ENCODE data around the gene DTWD2. TPM values are rescaled to one million over a fixed set of nuclear protein-coding genes. Genes with fewer than 3 reads are reported as not detected.
"Not testable (repeated sequence)": the region's sequence is repeated elsewhere in the genome, so short reads cannot be mapped to it uniquely, and the experiment has no call there.

DTWD2 gene
- total RNA-seq, 4 donors from 2014 or later: 7.9 to 14.2 (median 12.6) TPM

DNA sequence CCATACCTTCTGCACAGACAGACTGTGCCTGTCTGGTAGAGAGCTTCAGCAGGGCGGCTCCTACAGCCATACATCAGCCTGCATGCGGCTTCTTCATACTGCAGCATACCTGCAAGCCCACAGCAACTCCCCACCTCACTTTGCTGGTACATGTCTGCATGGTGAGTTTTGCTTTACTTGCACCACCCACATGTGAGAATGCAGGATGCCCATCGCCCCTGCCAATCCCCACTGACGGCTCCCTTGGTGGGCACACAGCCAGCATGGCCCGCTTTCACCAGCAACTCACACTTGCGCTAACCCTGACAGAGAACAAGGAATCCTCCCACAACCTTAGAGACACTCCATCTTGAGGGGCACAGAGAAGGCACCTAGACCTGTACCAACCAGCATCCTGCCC, 114.9 kb downstream of the DTWD2 start:
- WGBS, 2 donors (ENCODE audit: low coverage in 1 of 2): 100% methylated on average over 6 of the region's 6 CpGs; no CpG with 5 or more reads in 1 of the 2 donors
- H3K36me3 ChIP-seq: peaks cover 0 to 9% of the 10 kb centered on the region in 2 donors
- no peaks in the 10 kb centered on the region for H3K4me1 ChIP-seq
- no peak for ATAC-seq
- no peak overlapping the region for H3K27ac ChIP-seq
- H3K27me3 ChIP-seq: no peaks in the 10 kb centered on the region
- TF ChIP-seq EP300 (IDR thresholded peaks at IDR 0.05) (no peak), POLR2AphosphoS5 (IDR thresholded peaks at IDR 0.05) (no peak), POLR2A (IDR thresholded peaks at IDR 0.05) (no peak)
- TF ChIP-seq, protein P1, sequence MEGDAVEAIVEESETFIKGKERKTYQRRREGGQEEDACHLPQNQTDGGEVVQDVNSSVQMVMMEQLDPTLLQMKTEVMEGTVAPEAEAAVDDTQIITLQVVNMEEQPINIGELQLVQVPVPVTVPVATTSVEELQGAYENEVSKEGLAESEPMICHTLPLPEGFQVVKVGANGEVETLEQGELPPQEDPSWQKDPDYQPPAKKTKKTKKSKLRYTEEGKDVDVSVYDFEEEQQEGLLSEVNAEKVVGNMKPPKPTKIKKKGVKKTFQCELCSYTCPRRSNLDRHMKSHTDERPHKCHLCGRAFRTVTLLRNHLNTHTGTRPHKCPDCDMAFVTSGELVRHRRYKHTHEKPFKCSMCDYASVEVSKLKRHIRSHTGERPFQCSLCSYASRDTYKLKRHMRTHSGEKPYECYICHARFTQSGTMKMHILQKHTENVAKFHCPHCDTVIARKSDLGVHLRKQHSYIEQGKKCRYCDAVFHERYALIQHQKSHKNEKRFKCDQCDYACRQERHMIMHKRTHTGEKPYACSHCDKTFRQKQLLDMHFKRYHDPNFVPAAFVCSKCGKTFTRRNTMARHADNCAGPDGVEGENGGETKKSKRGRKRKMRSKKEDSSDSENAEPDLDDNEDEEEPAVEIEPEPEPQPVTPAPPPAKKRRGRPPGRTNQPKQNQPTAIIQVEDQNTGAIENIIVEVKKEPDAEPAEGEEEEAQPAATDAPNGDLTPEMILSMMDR (IDR thresholded peaks at IDR 0.05): no peak
- no peak overlapping the region for H3K4me3 ChIP-seq
- peaks cover 0 to 48% (median 0%) of the 10 kb centered on the region in 3 donors for H3K9me3 ChIP-seq

DNA sequence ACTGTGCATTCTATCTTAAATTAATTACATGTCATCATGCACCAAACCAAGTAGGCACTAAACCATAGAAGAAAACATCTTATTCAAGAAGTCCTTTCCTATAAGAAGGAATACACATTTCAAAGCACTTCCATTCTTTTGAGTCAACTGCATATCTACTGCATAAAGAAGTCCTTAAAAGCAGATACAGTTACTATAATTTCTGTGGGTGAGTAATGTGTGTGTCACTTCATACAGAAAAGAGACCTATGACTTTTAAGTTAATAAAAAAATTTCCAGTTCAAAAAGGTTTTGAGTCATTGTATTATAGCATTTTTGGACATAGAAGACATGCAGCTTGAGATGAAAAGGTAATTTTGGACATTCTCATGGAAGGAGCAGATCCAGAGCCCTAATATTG, 125.0 kb downstream of the DTWD2 start:
- Histone ChIP-seq H3K27ac (no peak overlapping the region), H3K27me3 (no peaks in the 10 kb centered on the region), H3K9me3 (no peaks in the 10 kb centered on the region), H3K36me3 (peaks cover 0 to 4% of the 10 kb centered on the region in 2 donors), H3K4me1 (no peaks in the 10 kb centered on the region), H3K4me3 (no peak overlapping the region)
- ATAC-seq: no peak
- TF ChIP-seq POLR2AphosphoS5 (IDR thresholded peaks at IDR 0.05): no peak
- TF ChIP-seq, protein P1 (IDR thresholded peaks at IDR 0.05): no peak
- no peak for TF ChIP-seq POLR2A (IDR thresholded peaks at IDR 0.05)
- no peak for TF ChIP-seq EP300 (IDR thresholded peaks at IDR 0.05)

DNA sequence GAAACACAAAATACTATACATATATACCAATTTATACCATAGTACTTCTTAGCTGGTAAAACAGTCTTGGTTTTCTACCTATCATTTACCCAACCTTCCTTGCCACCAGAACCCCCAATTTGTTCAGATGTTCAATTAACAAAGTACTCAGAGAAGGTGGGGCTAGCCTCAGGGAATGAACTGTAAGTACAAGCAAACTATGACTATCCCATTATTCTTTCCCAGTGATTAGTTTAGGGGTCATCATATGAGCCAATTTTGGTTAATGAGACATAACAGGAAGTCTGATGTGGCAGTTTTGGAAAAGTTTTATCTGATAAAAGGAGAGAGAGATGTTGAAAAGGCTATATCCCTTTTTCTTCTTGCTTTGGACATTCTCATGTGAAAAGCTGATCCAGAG, 125.8 kb downstream of the DTWD2 start:
- H3K9me3 ChIP-seq: no peaks in the 10 kb centered on the region
- H3K36me3 ChIP-seq: peaks cover 0 to 4% of the 10 kb centered on the region in 2 donors
- ATAC-seq: no peak
- H3K4me3 ChIP-seq: no peak overlapping the region
- H3K27me3 ChIP-seq: no peaks in the 10 kb centered on the region
- TF ChIP-seq POLR2AphosphoS5 (IDR thresholded peaks at IDR 0.05) (no peak), POLR2A (IDR thresholded peaks at IDR 0.05) (no peak)
- TF ChIP-seq, protein P1 (IDR thresholded peaks at IDR 0.05): no peak
- no peaks in the 10 kb centered on the region for H3K4me1 ChIP-seq
- no peak overlapping the region for H3K27ac ChIP-seq

DNA sequence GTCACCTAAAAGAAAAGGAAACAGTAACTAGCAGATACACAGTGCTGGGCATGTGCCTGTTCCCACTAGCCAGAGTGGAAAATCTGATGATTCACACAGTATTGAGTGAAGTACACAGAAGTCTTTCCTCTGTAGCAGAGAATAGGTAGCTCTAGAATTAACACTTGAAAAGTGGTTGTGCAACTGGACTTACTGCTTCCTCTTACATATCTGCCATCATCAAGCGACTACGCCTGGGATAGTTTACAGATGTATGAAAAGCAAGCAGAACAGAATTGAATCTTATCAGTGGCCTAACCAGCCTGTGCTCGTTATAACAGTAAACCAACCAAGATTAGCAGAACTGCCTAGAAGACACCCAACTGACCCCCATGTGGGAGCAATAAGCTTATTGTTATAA, 130.6 kb downstream of the DTWD2 start:
- 76 to 89% methylated on average over 3 of the region's 3 CpGs for WGBS, 2 donors (ENCODE audit: low coverage in 1 of 2)

DNA sequence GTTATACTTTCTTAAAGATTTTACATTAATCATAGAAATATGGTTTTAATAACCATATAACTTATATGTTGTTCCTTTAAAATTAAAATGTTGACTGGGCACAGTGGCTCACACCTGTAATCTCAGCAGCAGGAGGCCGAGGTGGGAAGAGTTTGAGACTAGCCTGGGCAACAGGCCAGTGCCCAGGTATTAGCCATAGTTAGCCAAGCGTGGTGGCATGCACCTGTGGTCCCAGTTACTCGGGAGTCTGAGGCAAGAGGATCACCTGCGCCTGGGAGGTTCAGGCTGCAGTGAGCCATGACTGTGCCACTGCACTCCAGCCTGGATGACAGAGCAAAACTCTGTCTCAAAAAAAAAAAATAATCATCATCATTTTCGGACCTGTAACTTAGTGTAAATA, 133.5 kb downstream of the DTWD2 start:
- Histone ChIP-seq H3K27me3 (no peaks in the 10 kb centered on the region), H3K36me3 (no peaks in the 10 kb centered on the region), H3K27ac (no peak overlapping the region), H3K4me1 (no peaks in the 10 kb centered on the region), H3K4me3 (no peak overlapping the region), H3K9me3 (peaks cover 0 to 15% (median 0%) of the 10 kb centered on the region in 3 donors)
- TF ChIP-seq POLR2A (IDR thresholded peaks at IDR 0.05) (no peak), POLR2AphosphoS5 (IDR thresholded peaks at IDR 0.05) (no peak), EP300 (IDR thresholded peaks at IDR 0.05) (no peak)
- TF ChIP-seq, protein P1 (IDR thresholded peaks at IDR 0.05): no peak
- no peak for ATAC-seq
- 66 to 72% methylated on average over 3 to 4 of the region's 5 CpGs for WGBS, 2 donors (ENCODE audit: low coverage in 1 of 2)

More for the DNA sequence above, 130.6 kb downstream of the DTWD2 start:
- H3K27me3 ChIP-seq: no peaks in the 10 kb centered on the region
- H3K4me1 ChIP-seq: no peaks in the 10 kb centered on the region
- H3K9me3 ChIP-seq: no peaks in the 10 kb centered on the region
- no peak overlapping the region for H3K4me3 ChIP-seq
- H3K27ac ChIP-seq: no peak overlapping the region
- no peak for TF ChIP-seq EP300 (IDR thresholded peaks at IDR 0.05)
- no peak for TF ChIP-seq POLR2A (IDR thresholded peaks at IDR 0.05)
- TF ChIP-seq, protein P1 (IDR thresholded peaks at IDR 0.05): no peak
- TF ChIP-seq POLR2AphosphoS5 (IDR thresholded peaks at IDR 0.05): no peak
- peaks cover 0 to 4% of the 10 kb centered on the region in 2 donors for H3K36me3 ChIP-seq
- ATAC-seq: no peak

DNA sequence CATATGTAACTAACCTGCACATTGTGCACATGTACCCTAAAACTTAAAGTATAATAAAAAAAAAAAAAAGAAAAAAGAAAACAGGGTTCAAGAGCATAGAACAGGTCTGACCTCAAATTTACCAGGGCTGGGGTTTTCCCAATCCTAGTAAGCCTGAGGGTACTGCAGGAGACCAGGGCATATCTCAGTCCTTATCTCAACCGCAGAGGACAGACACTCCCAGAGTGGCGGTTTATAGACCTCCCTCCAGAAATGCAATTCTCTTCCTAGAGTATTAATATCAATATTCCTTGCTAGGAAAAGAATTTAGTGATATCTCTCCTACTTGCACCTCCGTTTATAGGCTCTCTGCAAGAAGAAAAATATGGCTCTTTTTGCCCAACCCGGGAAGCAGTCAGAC, 136.6 kb downstream of the DTWD2 start:
- H3K27me3 ChIP-seq, H3K4me3 ChIP-seq, H3K36me3 ChIP-seq, H3K27ac ChIP-seq, H3K4me1 ChIP-seq, ATAC-seq: not testable (repeated sequence)
- H3K9me3 ChIP-seq: peaks cover 0 to 15% (median 0%) of the 10 kb centered on the region in 3 donors
- 95 to 98% methylated on average over 4 of the region's 4 CpGs for WGBS, 2 donors (ENCODE audit: low coverage in 1 of 2)

DNA sequence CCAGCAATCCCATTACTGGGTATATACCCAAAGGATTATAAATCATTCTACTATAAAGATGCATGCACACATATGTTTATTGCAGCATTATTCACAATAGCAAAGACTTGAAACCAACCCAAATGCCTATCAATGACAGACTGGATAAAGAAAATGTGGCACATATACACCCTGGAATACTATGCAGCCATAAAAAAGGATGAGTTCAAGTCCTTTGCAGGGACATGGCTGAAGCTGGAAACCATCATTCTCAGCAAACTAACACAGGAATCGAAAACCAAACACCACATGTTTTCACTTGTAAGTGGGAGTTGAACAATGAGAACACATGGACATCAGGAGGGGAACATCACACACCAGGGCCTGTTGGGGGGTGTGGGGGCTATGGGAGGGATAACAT, 138.8 kb downstream of the DTWD2 start:
- H3K36me3 ChIP-seq, H3K4me1 ChIP-seq, ATAC-seq, H3K4me3 ChIP-seq, H3K27ac ChIP-seq, H3K27me3 ChIP-seq: not testable (repeated sequence)
- WGBS, 2 donors (ENCODE audit: low coverage in 1 of 2): 100% methylated on average over 1 of the region's 1 CpG
- H3K9me3 ChIP-seq: peaks cover 0 to 15% (median 0%) of the 10 kb centered on the region in 3 donors

All from gastroesophageal sphincter (tissue), 4 donors.